ENCODE measurements around the gene NEDD9. TPM values are rescaled to one million over a fixed set of nuclear protein-coding genes. Genes with fewer than 3 reads are reported as not detected.

The NEDD9 gene
- total RNA-seq, 1 experiment from 2014 or later: 0.28 TPM

DNA sequence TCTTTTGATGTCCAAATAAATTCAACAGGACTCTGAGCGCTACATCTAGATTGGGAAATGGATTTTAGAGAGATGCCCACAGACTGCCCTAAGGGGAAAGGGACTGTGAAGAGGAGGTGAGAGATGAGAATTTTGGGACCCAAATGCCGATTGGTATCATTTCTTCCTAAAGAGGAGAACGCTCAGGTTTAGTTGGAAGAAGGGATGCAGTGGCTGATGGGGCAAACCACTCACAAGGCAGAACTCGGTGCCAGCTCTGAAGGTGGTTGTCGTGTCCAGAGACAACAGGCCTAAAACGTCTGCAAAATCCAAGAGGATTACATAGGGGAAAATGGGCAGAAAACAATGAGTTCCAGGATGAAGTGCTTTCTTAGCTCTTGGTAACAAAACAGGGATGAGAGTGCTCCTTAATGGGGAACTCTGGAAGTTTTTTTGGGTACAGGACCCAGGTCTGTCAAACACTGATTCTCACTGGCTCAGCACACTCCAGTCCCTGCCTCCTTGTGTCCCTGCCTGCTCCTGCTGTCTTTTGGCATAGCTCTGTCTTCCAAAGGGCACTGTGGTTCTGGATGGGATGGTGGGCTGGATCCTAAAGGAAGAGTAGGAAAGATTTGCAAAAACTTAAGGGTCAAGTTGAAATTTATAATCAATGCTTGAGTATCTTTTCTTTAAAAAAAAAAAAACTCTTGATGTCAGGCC, 29.0 kb downstream of the NEDD9 start:
- BruUV-seq (replicated peaks): no TSS peak
- TF ChIP-seq POLR2AphosphoS5 (IDR thresholded peaks at IDR 0.05; ENCODE audit: low read depth, low read length) (no peak), CTCF (IDR thresholded peaks at IDR 0.05) (no peak), TCF7L2 (IDR thresholded peaks at IDR 0.05; ENCODE audit: low read depth, low read length) (no peak)
- intact Hi-C loops (cut with micrococcal nuclease; ENCODE audit: unreplicated experiment) (no loop called here), in situ Hi-C loops (cut with HindIII; ENCODE audit: low pct_unique_long_range_greater_than_20kb, low sequenced_read_pairs) (no loop called here)
- no peaks in the 10 kb centered on the region for H3K4me1 ChIP-seq (ENCODE audit: control insufficient read depth, insufficient read depth, low read length)
- no peak for ATAC-seq
- no peaks in the 10 kb centered on the region for H3K27me3 ChIP-seq (ENCODE audit: control insufficient read depth, insufficient read depth, low read length)
- no peak overlapping the region for H3K4me3 ChIP-seq (ENCODE audit: low read depth in 2 of 2, low read length in 2 of 2)
- ChIA-PET CTCF (no interaction called here), POLR2A (no interaction called here)
- DNase-seq (ENCODE audit: low read depth, low spot score): no peak
- H3K36me3 ChIP-seq (ENCODE audit: control insufficient read depth, insufficient read depth, low read length): no peaks in the 10 kb centered on the region
- H3K27ac ChIP-seq (ENCODE audit: low read length): no peak overlapping the region
- no peaks in the 10 kb centered on the region for H3K9me3 ChIP-seq (ENCODE audit: control insufficient read depth, insufficient read depth, low read depth, low read length)

DNA sequence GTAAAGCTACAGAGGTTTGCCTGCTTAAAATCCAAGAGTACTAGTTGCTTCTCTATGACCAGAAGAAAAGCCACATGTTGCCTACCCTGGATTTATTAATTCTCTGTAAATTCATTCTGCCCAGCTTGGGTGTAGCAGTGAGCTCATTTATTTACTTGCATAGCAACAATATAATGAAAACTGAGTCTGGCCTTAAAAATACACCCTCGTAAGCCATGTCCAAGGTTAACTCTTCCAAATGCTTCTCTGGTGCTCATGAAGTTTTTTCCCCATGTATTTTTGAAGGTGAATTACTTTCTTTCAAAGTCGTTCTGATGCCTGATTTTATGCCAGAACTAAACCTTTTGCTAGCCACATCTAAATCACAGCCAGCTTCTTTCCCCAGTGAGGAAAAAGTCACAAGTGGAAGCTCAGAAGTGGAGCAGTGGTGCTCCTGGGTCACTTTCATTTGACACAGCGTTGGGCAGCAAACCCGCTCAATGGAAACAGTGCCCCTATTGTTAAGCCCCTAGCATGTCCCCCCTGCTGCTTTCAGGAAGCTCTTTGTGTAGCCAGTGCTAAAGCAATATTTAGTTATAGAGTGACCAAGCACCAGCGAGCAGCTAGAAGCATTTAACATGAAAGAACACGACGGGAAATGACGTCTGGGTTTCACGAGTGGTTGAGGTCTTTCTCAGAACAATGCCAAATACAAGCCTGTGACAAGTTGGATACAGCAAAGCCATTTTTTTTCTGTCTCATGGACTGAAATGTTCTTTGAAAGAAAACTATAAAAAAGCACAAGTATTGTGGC, 29.8 kb downstream of the NEDD9 start:
- no peaks in the 10 kb centered on the region for H3K9me3 ChIP-seq (ENCODE audit: control insufficient read depth, insufficient read depth, low read depth, low read length)
- no peak for TF ChIP-seq POLR2AphosphoS5 (IDR thresholded peaks at IDR 0.05; ENCODE audit: low read depth, low read length)
- CTCF ChIA-PET: no interaction called here
- ATAC-seq: no peak
- intact Hi-C loops (cut with micrococcal nuclease; ENCODE audit: unreplicated experiment) (no loop called here), in situ Hi-C loops (cut with HindIII; ENCODE audit: low pct_unique_long_range_greater_than_20kb, low sequenced_read_pairs) (no loop called here)
- DNase-seq (ENCODE audit: low read depth, low spot score): no peak
- H3K27ac ChIP-seq (ENCODE audit: low read length): no peak overlapping the region
- H3K36me3 ChIP-seq (ENCODE audit: control insufficient read depth, insufficient read depth, low read length): no peaks in the 10 kb centered on the region
- no peaks in the 10 kb centered on the region for H3K27me3 ChIP-seq (ENCODE audit: control insufficient read depth, insufficient read depth, low read length)
- H3K4me1 ChIP-seq (ENCODE audit: control insufficient read depth, insufficient read depth, low read length): no peaks in the 10 kb centered on the region
- POLR2A ChIA-PET: no interaction called here
- no TSS peak for BruUV-seq (replicated peaks)
- H3K4me3 ChIP-seq (ENCODE audit: low read depth in 2 of 2, low read length in 2 of 2): no peak overlapping the region

GRCh38 chr6:11201772-11202512, 30.5 kb downstream of the NEDD9 start:
- in situ Hi-C loops (cut with HindIII; ENCODE audit: low pct_unique_long_range_greater_than_20kb, low sequenced_read_pairs) (no loop called here), intact Hi-C loops (cut with micrococcal nuclease; ENCODE audit: unreplicated experiment) (no loop called here)
- ChIA-PET CTCF (no interaction called here), POLR2A (no interaction called here)
- H3K4me3 ChIP-seq (ENCODE audit: low read depth in 2 of 2, low read length in 2 of 2): no peak overlapping the region
- no peaks in the 10 kb centered on the region for H3K9me3 ChIP-seq (ENCODE audit: control insufficient read depth, insufficient read depth, low read depth, low read length)
- no peak for ATAC-seq
- no TSS peak for BruUV-seq (replicated peaks)
- no peak overlapping the region for H3K27ac ChIP-seq (ENCODE audit: low read length)
- H3K27me3 ChIP-seq (ENCODE audit: control insufficient read depth, insufficient read depth, low read length): no peaks in the 10 kb centered on the region
- no peak for TF ChIP-seq SIN3A (IDR thresholded peaks at IDR 0.05; ENCODE audit: borderline replicate concordance, insufficient read depth, low read depth, low read length)
- TF ChIP-seq TCF7L2 (IDR thresholded peaks at IDR 0.05; ENCODE audit: low read depth, low read length): no peak
- no peak for TF ChIP-seq CTCF (IDR thresholded peaks at IDR 0.05)
- no peak for TF ChIP-seq POLR2AphosphoS5 (IDR thresholded peaks at IDR 0.05; ENCODE audit: low read depth, low read length)
- TF ChIP-seq, protein P1, sequence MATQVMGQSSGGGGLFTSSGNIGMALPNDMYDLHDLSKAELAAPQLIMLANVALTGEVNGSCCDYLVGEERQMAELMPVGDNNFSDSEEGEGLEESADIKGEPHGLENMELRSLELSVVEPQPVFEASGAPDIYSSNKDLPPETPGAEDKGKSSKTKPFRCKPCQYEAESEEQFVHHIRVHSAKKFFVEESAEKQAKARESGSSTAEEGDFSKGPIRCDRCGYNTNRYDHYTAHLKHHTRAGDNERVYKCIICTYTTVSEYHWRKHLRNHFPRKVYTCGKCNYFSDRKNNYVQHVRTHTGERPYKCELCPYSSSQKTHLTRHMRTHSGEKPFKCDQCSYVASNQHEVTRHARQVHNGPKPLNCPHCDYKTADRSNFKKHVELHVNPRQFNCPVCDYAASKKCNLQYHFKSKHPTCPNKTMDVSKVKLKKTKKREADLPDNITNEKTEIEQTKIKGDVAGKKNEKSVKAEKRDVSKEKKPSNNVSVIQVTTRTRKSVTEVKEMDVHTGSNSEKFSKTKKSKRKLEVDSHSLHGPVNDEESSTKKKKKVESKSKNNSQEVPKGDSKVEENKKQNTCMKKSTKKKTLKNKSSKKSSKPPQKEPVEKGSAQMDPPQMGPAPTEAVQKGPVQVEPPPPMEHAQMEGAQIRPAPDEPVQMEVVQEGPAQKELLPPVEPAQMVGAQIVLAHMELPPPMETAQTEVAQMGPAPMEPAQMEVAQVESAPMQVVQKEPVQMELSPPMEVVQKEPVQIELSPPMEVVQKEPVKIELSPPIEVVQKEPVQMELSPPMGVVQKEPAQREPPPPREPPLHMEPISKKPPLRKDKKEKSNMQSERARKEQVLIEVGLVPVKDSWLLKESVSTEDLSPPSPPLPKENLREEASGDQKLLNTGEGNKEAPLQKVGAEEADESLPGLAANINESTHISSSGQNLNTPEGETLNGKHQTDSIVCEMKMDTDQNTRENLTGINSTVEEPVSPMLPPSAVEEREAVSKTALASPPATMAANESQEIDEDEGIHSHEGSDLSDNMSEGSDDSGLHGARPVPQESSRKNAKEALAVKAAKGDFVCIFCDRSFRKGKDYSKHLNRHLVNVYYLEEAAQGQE (IDR thresholded peaks at IDR 0.05; ENCODE audit: insufficient read depth in 1 of 2, low read depth in 2 of 2, low read length in 1 of 2): no peak
- no peak for DNase-seq (ENCODE audit: low read depth, low spot score)
- no peaks in the 10 kb centered on the region for H3K4me1 ChIP-seq (ENCODE audit: control insufficient read depth, insufficient read depth, low read length)
- H3K36me3 ChIP-seq (ENCODE audit: control insufficient read depth, insufficient read depth, low read length): no peaks in the 10 kb centered on the region
